Left ventricle myocardium inferior (tissue), 1 donor: ENCODE data around the gene RFC2. TPM values are rescaled to one million over a fixed set of nuclear protein-coding genes. Genes with fewer than 3 reads are reported as not detected.
"Not testable (repeated sequence)": the region's sequence is repeated elsewhere in the genome, so short reads cannot be mapped to it uniquely, and the experiment has no call there.

Experiments
- DNase-seq: peaks from one replicate; pipeline ENCODE4 v3.0.0-alpha.2; 2020
- H3K27ac ChIP-seq: fragments of 200-600 bp; replicated peaks from 2 replicates; pipeline ENCODE4 v1.8.0; 2021
- H3K27me3 ChIP-seq: fragments of 200-600 bp; 2 replicates; pipeline ENCODE4 v1.8.0; 2021; ENCODE audit warnings: low read depth
- H3K36me3 ChIP-seq: fragments of 200-600 bp; 2 replicates; pipeline ENCODE4 v1.8.0; 2021
- H3K4me1 ChIP-seq: fragments of 200-600 bp; 2 replicates; pipeline ENCODE4 v1.8.0; 2021
- H3K4me3 ChIP-seq: fragments of 200-600 bp; 2 replicates; pipeline ENCODE4 v1.8.0; 2021; ENCODE audit warnings: mild to moderate bottlenecking, moderate library complexity
- H3K9me3 ChIP-seq: fragments of 200-600 bp; replicated peaks from 2 replicates; pipeline ENCODE4 v1.8.0; 2021
- intact Hi-C: fragments of 100-400 bp; cut with micrococcal nuclease; formaldehyde crosslinking; loops from one replicate; pipeline ENCODE4 v1.11.0; 2022
- total RNA-seq: library from RNA; stranded (reverse); fragmentation: NEBNext Ultra II Directional; extraction: Animal tissue kit (Norgen Biotek cat#: 25700); gene quantifications from one replicate; pipeline ENCODE4 v1.2.1, GENCODE V29; 2021
- TF ChIP-seq, protein P1 (sequence below): fragments of 200-600 bp; IDR thresholded peaks from 2 replicates; pipeline ENCODE4 v1.8.0; 2021; ENCODE audit warnings: antibody characterized with exemption, mild to moderate bottlenecking, borderline replicate concordance
- donor health status: DM: no; HTN: yes; CAD: no; lungs with severe emphysema.

RFC2 gene
- total RNA-seq, 1 donor from 2014 or later, result 8.7 TPM

DNA sequence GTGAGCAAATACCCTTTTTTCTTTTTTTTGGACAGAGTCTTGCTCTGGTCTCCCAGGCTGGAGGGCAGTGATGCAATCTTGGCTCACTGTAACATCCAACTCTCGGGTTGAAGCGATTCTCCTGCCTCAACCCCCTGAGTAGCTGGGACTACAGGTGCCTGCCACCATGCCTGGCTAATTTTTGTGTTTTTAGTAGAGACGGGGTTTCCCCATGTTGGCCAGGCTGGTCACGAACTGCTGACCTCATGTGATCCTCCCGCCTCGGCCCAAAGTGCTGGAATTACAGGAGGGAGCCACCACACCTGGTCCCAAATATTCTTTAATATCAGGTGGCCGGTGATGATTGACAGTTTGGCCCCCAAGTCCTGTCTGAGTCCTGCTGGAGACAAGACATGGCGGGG is 37.8 kb downstream of the RFC2 start:
- intact Hi-C loops, result no loop called here
- H3K36me3 ChIP-seq, result no peaks in the 10 kb centered on the region
- no peak overlapping the region for H3K27ac ChIP-seq
- no peaks in the 10 kb centered on the region for H3K4me1 ChIP-seq
- no peak for DNase-seq
- H3K27me3 ChIP-seq, result no peaks in the 10 kb centered on the region
- no peak overlapping the region for H3K4me3 ChIP-seq
- H3K9me3 ChIP-seq, result no peaks in the 10 kb centered on the region
- TF ChIP-seq, protein P1, sequence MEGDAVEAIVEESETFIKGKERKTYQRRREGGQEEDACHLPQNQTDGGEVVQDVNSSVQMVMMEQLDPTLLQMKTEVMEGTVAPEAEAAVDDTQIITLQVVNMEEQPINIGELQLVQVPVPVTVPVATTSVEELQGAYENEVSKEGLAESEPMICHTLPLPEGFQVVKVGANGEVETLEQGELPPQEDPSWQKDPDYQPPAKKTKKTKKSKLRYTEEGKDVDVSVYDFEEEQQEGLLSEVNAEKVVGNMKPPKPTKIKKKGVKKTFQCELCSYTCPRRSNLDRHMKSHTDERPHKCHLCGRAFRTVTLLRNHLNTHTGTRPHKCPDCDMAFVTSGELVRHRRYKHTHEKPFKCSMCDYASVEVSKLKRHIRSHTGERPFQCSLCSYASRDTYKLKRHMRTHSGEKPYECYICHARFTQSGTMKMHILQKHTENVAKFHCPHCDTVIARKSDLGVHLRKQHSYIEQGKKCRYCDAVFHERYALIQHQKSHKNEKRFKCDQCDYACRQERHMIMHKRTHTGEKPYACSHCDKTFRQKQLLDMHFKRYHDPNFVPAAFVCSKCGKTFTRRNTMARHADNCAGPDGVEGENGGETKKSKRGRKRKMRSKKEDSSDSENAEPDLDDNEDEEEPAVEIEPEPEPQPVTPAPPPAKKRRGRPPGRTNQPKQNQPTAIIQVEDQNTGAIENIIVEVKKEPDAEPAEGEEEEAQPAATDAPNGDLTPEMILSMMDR, result no peak

DNA sequence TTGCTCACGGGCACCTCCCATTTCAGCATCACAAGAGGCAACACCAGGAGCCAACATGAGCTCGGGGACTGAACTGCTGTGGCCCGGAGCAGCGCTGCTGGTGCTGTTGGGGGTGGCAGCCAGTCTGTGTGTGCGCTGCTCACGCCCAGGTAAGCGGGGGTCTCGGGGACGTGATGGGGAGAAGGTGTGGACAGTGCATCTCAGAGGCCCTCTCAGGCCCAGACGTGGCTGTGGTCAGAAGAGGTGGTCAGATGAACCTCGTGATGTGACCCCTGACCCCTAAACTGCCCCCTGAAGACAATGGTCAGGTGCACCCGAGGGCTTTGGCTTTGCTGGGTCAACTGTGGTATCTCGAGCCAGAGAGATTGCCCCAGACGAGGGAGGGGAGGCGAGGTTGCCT is 38.3 kb downstream of the RFC2 start:
- Histone ChIP-seq H3K9me3 (no peaks in the 10 kb centered on the region), H3K27ac (no peak overlapping the region), H3K27me3 (no peaks in the 10 kb centered on the region), H3K4me1 (no peaks in the 10 kb centered on the region), H3K36me3 (no peaks in the 10 kb centered on the region), H3K4me3 (no peak overlapping the region)
- TF ChIP-seq, protein P1, result no peak
- no peak for DNase-seq
- intact Hi-C loops, result no loop called here

DNA sequence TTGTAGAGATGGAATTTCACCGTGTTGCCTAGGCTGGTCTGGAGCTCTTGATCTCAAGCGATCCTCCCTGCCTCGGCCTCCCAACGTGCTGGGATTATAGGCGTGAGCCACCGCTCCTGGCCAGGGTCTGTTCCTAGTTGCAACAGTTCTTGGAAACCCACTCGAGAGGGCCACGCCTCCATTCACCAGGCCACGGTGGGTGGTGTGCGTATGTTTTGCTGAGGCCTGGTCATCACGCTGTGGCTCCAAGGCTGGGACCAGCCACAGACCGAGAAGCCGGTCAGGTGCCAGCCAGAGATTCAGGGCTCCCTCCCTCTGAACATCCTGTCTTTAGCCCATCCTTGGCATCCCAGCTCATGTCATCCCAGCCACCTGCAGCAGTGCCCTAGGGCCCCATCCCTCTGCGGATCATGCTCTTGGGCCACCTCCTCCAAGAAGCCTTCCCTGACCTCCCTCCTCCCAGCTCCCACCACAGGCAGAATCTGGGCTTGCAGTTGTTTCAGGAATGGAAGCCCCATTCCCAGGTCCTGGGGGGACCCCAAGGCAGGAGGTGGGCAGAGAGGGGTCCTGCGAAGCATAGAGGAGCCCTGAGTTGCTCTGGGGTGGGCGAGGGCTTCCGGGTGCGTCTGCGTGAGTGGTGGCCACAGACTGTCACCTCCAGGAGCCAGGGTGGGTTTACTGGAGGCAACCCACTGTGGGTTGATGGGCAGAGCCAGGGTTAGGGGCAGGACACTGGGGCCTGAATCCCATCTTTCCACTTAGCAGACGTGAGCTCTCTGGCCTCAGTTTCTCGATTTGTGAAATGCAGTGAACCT is 39.2 kb downstream of the RFC2 start:
- intact Hi-C loops, result no loop called here
- TF ChIP-seq, protein P1, result no peak
- Histone ChIP-seq H3K4me3 (no peak overlapping the region), H3K9me3 (no peaks in the 10 kb centered on the region), H3K27ac (no peak overlapping the region), H3K4me1 (no peaks in the 10 kb centered on the region), H3K27me3 (no peaks in the 10 kb centered on the region), H3K36me3 (no peaks in the 10 kb centered on the region)
- DNase-seq, result no peak

DNA sequence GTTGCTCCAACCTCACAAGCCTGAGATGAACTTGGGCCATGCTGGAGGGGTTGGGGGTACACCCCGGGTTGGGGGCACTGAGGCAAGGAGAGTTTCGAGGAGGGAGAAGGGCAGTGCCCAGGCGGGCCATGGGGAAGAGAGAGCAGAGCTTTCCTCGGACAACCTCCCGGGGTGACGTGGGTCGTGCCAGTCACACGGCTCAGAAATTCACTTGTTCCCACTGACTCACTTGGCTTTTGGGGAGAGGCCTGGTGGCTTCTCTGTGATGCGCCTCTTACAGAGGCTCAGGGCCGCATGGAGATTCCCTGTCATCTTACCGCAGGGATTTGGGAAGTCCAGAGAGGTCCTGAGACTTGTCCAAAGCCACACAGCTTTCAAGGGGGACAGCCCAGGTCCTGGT is 41.5 kb downstream of the RFC2 start:
- intact Hi-C loops, result no loop called here
- no peak overlapping the region for H3K27ac ChIP-seq
- no peak for DNase-seq
- no peaks in the 10 kb centered on the region for H3K4me1 ChIP-seq
- TF ChIP-seq, protein P1, result no peak
- no peaks in the 10 kb centered on the region for H3K36me3 ChIP-seq
- H3K9me3 ChIP-seq, result no peaks in the 10 kb centered on the region
- no peak overlapping the region for H3K4me3 ChIP-seq
- H3K27me3 ChIP-seq, result no peaks in the 10 kb centered on the region

DNA sequence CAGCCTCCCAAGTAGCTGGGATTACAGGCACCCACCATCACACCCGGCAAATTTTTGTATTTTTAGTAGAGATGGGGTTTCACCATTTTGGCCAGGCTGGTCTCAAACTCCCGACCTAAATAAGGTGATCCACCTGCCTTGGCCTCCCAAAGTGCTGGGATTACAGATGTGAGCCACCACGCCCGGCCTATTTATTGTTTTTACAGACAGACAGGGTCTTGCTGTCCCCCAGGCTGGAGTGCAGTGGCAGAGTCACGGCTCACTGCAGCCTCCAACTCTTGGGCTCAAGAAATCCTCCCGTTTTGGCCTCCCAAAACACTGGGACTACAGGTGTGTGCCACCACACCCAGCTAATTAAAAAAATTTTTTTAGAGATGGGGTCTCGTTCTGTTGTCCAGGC is 46.0 kb downstream of the RFC2 start:
- not testable (repeated sequence) for H3K27ac ChIP-seq, H3K4me3 ChIP-seq, DNase-seq, H3K27me3 ChIP-seq, H3K9me3 ChIP-seq, H3K36me3 ChIP-seq, H3K4me1 ChIP-seq
- intact Hi-C loops, result loop anchor here (5.0 kb wide), 1 partner anchor 189 kb away; no protein-coding TSS in a partner anchor

DNA sequence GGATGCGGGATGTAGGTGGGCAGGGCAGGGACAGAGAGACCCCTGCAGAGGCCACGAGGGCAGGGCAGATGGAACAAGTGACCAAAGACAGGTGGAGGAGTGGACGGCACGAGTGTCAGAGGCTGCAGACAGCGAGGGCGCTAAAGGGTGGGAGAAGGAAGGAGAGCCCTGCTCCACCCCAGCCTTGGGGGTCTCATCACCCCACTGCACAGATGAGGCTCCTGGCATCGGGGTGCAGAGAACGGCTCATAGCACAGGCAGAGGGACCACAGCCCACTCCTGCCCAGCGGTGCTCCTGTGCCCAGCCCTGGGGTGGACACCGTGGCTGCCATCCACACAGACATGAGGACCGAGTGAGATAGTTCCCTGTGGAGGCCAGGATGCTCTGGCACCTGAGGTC is 46.6 kb downstream of the RFC2 start:
- no peaks in the 10 kb centered on the region for H3K9me3 ChIP-seq
- intact Hi-C loops, result loop anchor here (5.0 kb wide), 1 partner anchor 190 kb away; no protein-coding TSS in a partner anchor
- TF ChIP-seq, protein P1, result no peak

More for the DNA sequence above, 46.6 kb downstream of the RFC2 start:
- Histone ChIP-seq H3K4me3 (no peak overlapping the region), H3K27ac (no peak overlapping the region), H3K27me3 (no peaks in the 10 kb centered on the region), H3K4me1 (peaks cover 7% of the 10 kb centered on the region), H3K36me3 (no peaks in the 10 kb centered on the region)
- no peak for DNase-seq
